GM23338 (cell line): Measurements from ENCODE around the gene C14orf93. TPM values are rescaled to one million over a fixed set of nuclear protein-coding genes. Genes with fewer than 3 reads are reported as not detected.
A peak's percentile ranks its signal among the peaks of the same experiment; 100 is the strongest.

Source experiments
- ATAC-seq: fragments of 200-7000 bp; cut with Tn5 transposase; 3 replicates; pipeline ENCODE4 v1.9.1; 2020
- DNase-seq: peaks from one replicate; pipeline ENCODE4 v3.0.0-alpha.2; 2015; ENCODE audit warnings: low spot score
- H2AFZ ChIP-seq: fragments of 200-600 bp; sonication (generic); 2 replicates; pipeline ENCODE4 v1.8.0; 2016; ENCODE audit warnings: antibody characterized with exemption, mild to moderate bottlenecking, moderate library complexity
- H3F3A ChIP-seq: fragments of 200-600 bp; sonication (generic); replicated peaks from 2 replicates; pipeline ENCODE4 v1.8.0; 2017; ENCODE audit warnings: antibody characterized with exemption, mixed run types, low read depth
- H3K27ac ChIP-seq: fragments of 200-600 bp; sonication (generic); 2 replicates; pipeline ENCODE4 v1.6.1; 2016; ENCODE audit warnings: low read depth
- H3K27me3 ChIP-seq: fragments of 200-600 bp; sonication (generic); 2 replicates; pipeline ENCODE4 v1.8.0; 2016; ENCODE audit warnings: mild to moderate bottlenecking, mixed run types, moderate library complexity; ENCODE audit not compliant: insufficient read depth
- H3K36me3 ChIP-seq: fragments of 200-600 bp; sonication (generic); 2 replicates; pipeline ENCODE4 v1.8.0; 2016; ENCODE audit warnings: mild to moderate bottlenecking; ENCODE audit not compliant: insufficient read depth
- H3K4me1 ChIP-seq: fragments of 200-600 bp; sonication (generic); 2 replicates; pipeline ENCODE4 v1.8.0; 2016; ENCODE audit warnings: mild to moderate bottlenecking, moderate library complexity; ENCODE audit not compliant: insufficient read depth
- H3K4me2 ChIP-seq: fragments of 200-600 bp; sonication (generic); 2 replicates; pipeline ENCODE4 v1.7.1; 2017; ENCODE audit warnings: mixed run types
- H3K4me3 ChIP-seq: fragments of 200-600 bp; sonication (generic); 2 replicates; pipeline ENCODE4 v1.6.1; 2016; ENCODE audit warnings: mixed run types
- H3K79me2 ChIP-seq: fragments of 200-600 bp; sonication (generic); replicated peaks from 2 replicates; pipeline ENCODE4 v1.8.0; 2017; ENCODE audit warnings: mild to moderate bottlenecking; ENCODE audit not compliant: insufficient read depth
- H3K9me2 ChIP-seq: fragments of 200-600 bp; sonication (generic); 2 replicates; pipeline ENCODE4 v1.8.0; 2017; ENCODE audit not compliant: insufficient read depth
- H4K20me1 ChIP-seq: fragments of 200-600 bp; sonication (generic); replicated peaks from 2 replicates; pipeline ENCODE4 v1.8.0; 2017; ENCODE audit warnings: mild to moderate bottlenecking; ENCODE audit not compliant: insufficient read depth
- H3K27ac Mint-ChIP-seq: 2 replicates; pipeline ENCODE4 v1.8.0; 2020; ENCODE audit warnings: inconsistent platforms, mild to moderate bottlenecking, moderate library complexity, mixed read lengths
- H3K27me3 Mint-ChIP-seq: 3 replicates; pipeline ENCODE4 v1.8.0; 2022; ENCODE audit warnings: low read depth, mild to moderate bottlenecking, moderate library complexity, mixed read lengths, inconsistent platforms; ENCODE audit not compliant: insufficient read depth, poor library complexity
- H3K36me3 Mint-ChIP-seq: 3 replicates; pipeline ENCODE4 v1.8.0; 2021; ENCODE audit warnings: low read depth, mild to moderate bottlenecking, inconsistent platforms, moderate library complexity, mixed read lengths
- H3K4me1 Mint-ChIP-seq: 3 replicates; pipeline ENCODE4 v1.8.0; 2020; ENCODE audit warnings: mild to moderate bottlenecking, inconsistent platforms, mixed read lengths
- H3K4me3 Mint-ChIP-seq: 3 replicates; pipeline ENCODE4 v1.8.0; 2021; ENCODE audit warnings: moderate library complexity, mild to moderate bottlenecking, inconsistent platforms, mixed read lengths
- H3K9me3 Mint-ChIP-seq: 3 replicates; pipeline ENCODE4 v1.8.0; 2020; ENCODE audit warnings: moderate library complexity, mild to moderate bottlenecking, inconsistent platforms, mixed read lengths
- CREB1 ChIP-seq: fragments of 250-450 bp; sonication (Bioruptor Pico); IDR thresholded peaks from 2 replicates; pipeline ENCODE4 v1.5.0; 2020; ENCODE audit warnings: low read depth, mild to moderate bottlenecking, moderate library complexity
- CTCF ChIP-seq, 2 experiments: fragments of 200-600 bp in 1 of 2; sonication (generic) in 1 of 2; conservative IDR thresholded peaks; 2 replicates each; pipeline versions ENCODE4 v1.5.1 to v1.6.1; 2016 to 2017; ENCODE audit warnings: antibody characterized with exemption in 2 of 2, low read depth in 2 of 2, mild to moderate bottlenecking in 2 of 2, moderate library complexity in 1 of 2
- ETS1 ChIP-seq: IDR thresholded peaks from 2 replicates; pipeline ENCODE4 v1.6.1; 2016; ENCODE audit warnings: antibody characterized with exemption
- EZH2phosphoT487 ChIP-seq: fragments of 200-600 bp; sonication (generic); IDR thresholded peaks from one replicate; pipeline ENCODE4 v1.8.1; 2018; ENCODE audit warnings: antibody characterized with exemption; ENCODE audit not compliant: unreplicated experiment
- JUNB ChIP-seq: IDR thresholded peaks from one replicate; pipeline ENCODE4 v1.6.1; 2016; ENCODE audit warnings: antibody characterized with exemption; ENCODE audit not compliant: unreplicated experiment
- NANOG ChIP-seq: IDR thresholded peaks from 2 replicates; pipeline ENCODE4 v1.6.1; 2016; ENCODE audit warnings: antibody characterized with exemption, borderline replicate concordance
- POLR2AphosphoS5 ChIP-seq: IDR thresholded peaks from 2 replicates; pipeline ENCODE4 v1.6.1; 2016; ENCODE audit warnings: antibody characterized with exemption, low read depth
- STAT1 ChIP-seq: IDR thresholded peaks from one replicate; pipeline ENCODE4 v1.6.1; 2016; ENCODE audit warnings: antibody characterized with exemption; ENCODE audit not compliant: unreplicated experiment
- ZNF114 ChIP-seq: fragments of 250-450 bp; sonication (Bioruptor Pico); IDR thresholded peaks from 2 replicates; pipeline ENCODE4 v1.5.0; 2020; ENCODE audit warnings: mild to moderate bottlenecking, moderate library complexity
- ZNF331 ChIP-seq: fragments of 250-450 bp; sonication (Bioruptor Pico); IDR thresholded peaks from 2 replicates; pipeline ENCODE4 v1.5.0; 2020; ENCODE audit warnings: low read depth, mild to moderate bottlenecking, moderate library complexity
- ZNF462 ChIP-seq: fragments of 250-450 bp; sonication (Bioruptor Pico); IDR thresholded peaks from 2 replicates; pipeline ENCODE4 v1.5.0; 2020; ENCODE audit warnings: mild to moderate bottlenecking, moderate library complexity
- polyA plus RNA-seq: library from polyadenylated mRNA; unstranded; fragments of >200 nt; fragmentation: Nextera tagmentation; extraction: Ambion mirVana; gene quantifications from 2 replicates; pipeline ENCODE4 v1.2.1, GENCODE V29; 2016
- total RNA-seq: library from RNA; depleted of rRNA; stranded (reverse); fragments of >200 nt; shearing (Covaris generic); gene quantifications from 2 replicates; pipeline ENCODE4 v1.2.3, GENCODE V29; 2014
- TF ChIP-seq, protein P1 (sequence below): IDR thresholded peaks from one replicate; pipeline ENCODE4 v1.6.1; 2018; ENCODE audit warnings: antibody characterized with exemption; ENCODE audit not compliant: unreplicated experiment

Gene C14orf93
- total and polyA plus RNA-seq, 2 experiments from 2014 or later: 3.5 to 11.7 TPM

DNA sequence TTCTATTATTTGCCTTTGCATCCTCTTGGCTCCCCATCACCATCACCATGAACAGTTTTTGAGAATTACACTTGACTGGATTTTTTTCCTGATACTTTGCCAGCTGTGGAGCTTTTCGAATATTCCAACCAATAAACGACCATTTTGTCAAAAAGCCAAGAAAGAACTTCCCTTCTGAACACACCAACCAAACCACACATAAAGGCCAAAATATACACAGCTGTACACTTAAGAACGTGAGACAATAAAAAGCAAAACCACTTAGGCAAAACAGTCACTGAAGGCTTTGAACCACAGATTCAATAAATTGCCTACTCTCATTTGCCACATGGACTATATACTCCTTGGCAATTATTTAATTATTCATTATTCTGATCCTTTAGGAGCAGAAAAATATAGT lies 1.1 kb downstream of the C14orf93 start:
- 0 out of 2 replicates have a peak, but pooled peaks cover 5% of the 10 kb centered on the region for H3F3A ChIP-seq
- no peak overlapping the region for H3K4me2 ChIP-seq
- H2AFZ ChIP-seq: no peak overlapping the region
- Mint-ChIP-seq H3K4me1 (peaks cover 29% of the 10 kb centered on the region), H3K4me3 (peak overlapping the region; percentile 5; the same call in 2 of the 3 replicates), H3K27me3 (peaks cover 8% of the 10 kb centered on the region), H3K9me3 (no peaks in the 10 kb centered on the region; the same call in 2 of the 3 replicates), H3K36me3 (peaks cover 5% of the 10 kb centered on the region; the same call in 2 of the 3 replicates), H3K27ac (no peak overlapping the region; the same call in 1 of the 2 replicates)
- ATAC-seq (no peak), DNase-seq (no peak)
- no peaks in the 10 kb centered on the region for H3K79me2 ChIP-seq
- H3K27me3 ChIP-seq: no peaks in the 10 kb centered on the region
- no peaks in the 10 kb centered on the region for H4K20me1 ChIP-seq
- no peaks in the 10 kb centered on the region for H3K36me3 ChIP-seq
- H3K4me3 ChIP-seq: no peak overlapping the region
- H3K4me1 ChIP-seq: peaks cover 11% of the 10 kb centered on the region; the same call in 1 of the 2 replicates
- no peak overlapping the region for H3K27ac ChIP-seq
- TF ChIP-seq CREB1 (CRISPR knock-in tag) (no peak), CTCF (conservative IDR thresholded peaks at IDR 0.05; ENCODE audit: low read depth in 2 of 2) (no peak), STAT1 (no peak), ETS1 (no peak), POLR2AphosphoS5 (no peak), EZH2phosphoT487 (no peak), NANOG (no peak), ZNF114 (CRISPR knock-in tag) (no peak), JUNB (no peak), ZNF462 (CRISPR knock-in tag) (no peak), ZNF331 (no peak)
- TF ChIP-seq, protein P1, sequence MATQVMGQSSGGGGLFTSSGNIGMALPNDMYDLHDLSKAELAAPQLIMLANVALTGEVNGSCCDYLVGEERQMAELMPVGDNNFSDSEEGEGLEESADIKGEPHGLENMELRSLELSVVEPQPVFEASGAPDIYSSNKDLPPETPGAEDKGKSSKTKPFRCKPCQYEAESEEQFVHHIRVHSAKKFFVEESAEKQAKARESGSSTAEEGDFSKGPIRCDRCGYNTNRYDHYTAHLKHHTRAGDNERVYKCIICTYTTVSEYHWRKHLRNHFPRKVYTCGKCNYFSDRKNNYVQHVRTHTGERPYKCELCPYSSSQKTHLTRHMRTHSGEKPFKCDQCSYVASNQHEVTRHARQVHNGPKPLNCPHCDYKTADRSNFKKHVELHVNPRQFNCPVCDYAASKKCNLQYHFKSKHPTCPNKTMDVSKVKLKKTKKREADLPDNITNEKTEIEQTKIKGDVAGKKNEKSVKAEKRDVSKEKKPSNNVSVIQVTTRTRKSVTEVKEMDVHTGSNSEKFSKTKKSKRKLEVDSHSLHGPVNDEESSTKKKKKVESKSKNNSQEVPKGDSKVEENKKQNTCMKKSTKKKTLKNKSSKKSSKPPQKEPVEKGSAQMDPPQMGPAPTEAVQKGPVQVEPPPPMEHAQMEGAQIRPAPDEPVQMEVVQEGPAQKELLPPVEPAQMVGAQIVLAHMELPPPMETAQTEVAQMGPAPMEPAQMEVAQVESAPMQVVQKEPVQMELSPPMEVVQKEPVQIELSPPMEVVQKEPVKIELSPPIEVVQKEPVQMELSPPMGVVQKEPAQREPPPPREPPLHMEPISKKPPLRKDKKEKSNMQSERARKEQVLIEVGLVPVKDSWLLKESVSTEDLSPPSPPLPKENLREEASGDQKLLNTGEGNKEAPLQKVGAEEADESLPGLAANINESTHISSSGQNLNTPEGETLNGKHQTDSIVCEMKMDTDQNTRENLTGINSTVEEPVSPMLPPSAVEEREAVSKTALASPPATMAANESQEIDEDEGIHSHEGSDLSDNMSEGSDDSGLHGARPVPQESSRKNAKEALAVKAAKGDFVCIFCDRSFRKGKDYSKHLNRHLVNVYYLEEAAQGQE: no peak
- no peaks in the 10 kb centered on the region for H3K9me2 ChIP-seq
